SK-N-SH (cell line): ENCODE measurements around the gene MAOA. TPM values are rescaled to one million over a fixed set of nuclear protein-coding genes. Genes with fewer than 3 reads are reported as not detected.

Source experiments
- CTCF ChIA-PET: fragments of 300-600, 350-600 bp; formaldehyde crosslinking; extraction: SDS; loops from one replicate; lab custom pipeline; 2021; lab: Yijun Ruan, JAX
- POLR2A ChIA-PET: fragments of 350-600 bp; sonication (Branson Sonifier 250); formaldehyde crosslinking; extraction: SDS; loops from one replicate; lab custom pipeline; 2020; ENCODE audit warnings: antibody characterized with exemption, inconsistent platforms; lab: Yijun Ruan, JAX
- DNase-seq: peaks from one replicate; pipeline ENCODE4 v3.0.0; 2012
- H2AFZ ChIP-seq: fragments of 200-600 bp; sonication (generic); 2 replicates; pipeline ENCODE4 v1.8.1; 2016; ENCODE audit warnings: antibody characterized with exemption, mild to moderate bottlenecking, low read depth
- H3F3A ChIP-seq: fragments of 200-600 bp; sonication (generic); replicated peaks from 2 replicates; pipeline ENCODE3; 2016; ENCODE audit warnings: antibody characterized with exemption, mild to moderate bottlenecking; ENCODE audit not compliant: insufficient read depth
- H3K27ac ChIP-seq, 2 experiments: fragments of 200-500 bp in 1 of 2; fragments of 200-600 bp in 1 of 2; sonication (Bioruptor generic) in 1 of 2; sonication (generic), shearing (Covaris generic) in 1 of 2; 2 replicates each; pipeline versions ENCODE4 v1.5.1 to v1.6.1; 2014 to 2016; ENCODE audit warnings: low read depth in 2 of 2, inconsistent platforms in 1 of 2, low read length in 1 of 2, mild to moderate bottlenecking in 1 of 2, mixed read lengths in 1 of 2
- H3K27me3 ChIP-seq: fragments of 200-600 bp; sonication (generic), shearing (Covaris generic); 2 replicates; pipeline ENCODE4 v1.6.1; 2016; ENCODE audit warnings: mixed run types; ENCODE audit not compliant: insufficient read depth
- H3K36me3 ChIP-seq, 2 experiments: fragments of 200-500 bp in 1 of 2; fragments of 200-600 bp in 1 of 2; sonication (Bioruptor generic) in 1 of 2; sonication (generic) in 1 of 2; replicated peaks in 1 of 2; 2 replicates each; pipeline versions ENCODE3 to v1.5.1; 2014 to 2016; ENCODE audit warnings: low read length in 1 of 2, mild to moderate bottlenecking in 1 of 2; ENCODE audit not compliant: insufficient read depth in 2 of 2, control insufficient read depth in 1 of 2
- H3K4me1 ChIP-seq, 2 experiments: fragments of 200-500 bp in 1 of 2; fragments of 200-600 bp in 1 of 2; sonication (Bioruptor generic) in 1 of 2; sonication (generic), shearing (Covaris generic) in 1 of 2; 2 replicates each; pipeline versions ENCODE4 v1.5.1 to v1.6.1; 2014 to 2016; ENCODE audit warnings: low read depth in 1 of 2, low read length in 1 of 2, mixed run types in 1 of 2; ENCODE audit not compliant: insufficient read depth in 2 of 2, control insufficient read depth in 1 of 2
- H3K4me2 ChIP-seq: fragments of 200-600 bp; sonication (generic), shearing (Covaris generic); 2 replicates; pipeline ENCODE4 v1.6.1; 2017; ENCODE audit warnings: mixed run types
- H3K4me3 ChIP-seq, 2 experiments: fragments of 200-500 bp in 1 of 2; fragments of 200-600 bp in 1 of 2; sonication (Bioruptor generic) in 1 of 2; sonication (generic), shearing (Covaris generic) in 1 of 2; 2 replicates each; pipeline versions ENCODE4 v1.5.1 to v1.8.1; 2014 to 2016; ENCODE audit warnings: low read depth in 2 of 2, inconsistent platforms in 1 of 2, low read length in 1 of 2, mild to moderate bottlenecking in 1 of 2, mixed read lengths in 1 of 2, moderate library complexity in 1 of 2
- H3K79me2 ChIP-seq: fragments of 200-600 bp; sonication (generic); 2 replicates; pipeline ENCODE4 v1.8.1; 2017; ENCODE audit warnings: mild to moderate bottlenecking; ENCODE audit not compliant: insufficient read depth
- H3K9ac ChIP-seq: fragments of 200-600 bp; sonication (generic); 2 replicates; pipeline ENCODE4 v1.6.1; 2017; ENCODE audit warnings: mixed run types
- H3K9me2 ChIP-seq: fragments of 200-600 bp; sonication (generic); 2 replicates; pipeline ENCODE4 v1.6.1; 2017; ENCODE audit warnings: mixed run types
- H3K9me3 ChIP-seq: fragments of 200-600 bp; sonication (generic); 2 replicates; pipeline ENCODE4 v1.6.1; 2017; ENCODE audit warnings: mixed run types, mild to moderate bottlenecking, moderate library complexity
- H4K20me1 ChIP-seq: fragments of 200-600 bp; sonication (generic); 2 replicates; pipeline ENCODE4 v1.6.1; 2017; ENCODE audit warnings: mild to moderate bottlenecking, mixed run types; ENCODE audit not compliant: insufficient read depth
- ELF1 ChIP-seq: IDR thresholded peaks from 2 replicates; pipeline ENCODE4 v1.4.0; 2012
- EP300 ChIP-seq, 2 experiments: IDR thresholded peaks; 2 replicates each; pipeline versions ENCODE4 v1.4.0 to v1.6.1; 2012; ENCODE audit warnings: borderline replicate concordance in 1 of 2, low read depth in 1 of 2, low read length in 1 of 2
- FOSL2 ChIP-seq: IDR thresholded peaks from 2 replicates; pipeline ENCODE4 v1.4.0; 2012; ENCODE audit warnings: low read depth, mild to moderate bottlenecking, moderate library complexity, borderline replicate concordance
- GABPA ChIP-seq: IDR thresholded peaks from 2 replicates; pipeline ENCODE4 v1.4.0; 2012; ENCODE audit warnings: low read depth, mild to moderate bottlenecking
- GATA2 ChIP-seq: sonication (generic); formaldehyde crosslinking; IDR thresholded peaks from 2 replicates; pipeline ENCODE4 v1.5.0; 2020; ENCODE audit warnings: mild to moderate bottlenecking, missing genetic modification reagents
- MXI1 ChIP-seq: IDR thresholded peaks from 2 replicates; pipeline ENCODE4 v1.6.1; 2012; ENCODE audit warnings: mild to moderate bottlenecking, low read depth, low read length, improper control_type of control experiment
- NRF1 ChIP-seq: IDR thresholded peaks from 2 replicates; pipeline ENCODE4 v1.6.1; 2012; ENCODE audit warnings: low read depth, mild to moderate bottlenecking, low read length
- RCOR1 ChIP-seq: fragments of 150-350 bp; IDR thresholded peaks from 2 replicates; pipeline ENCODE4 v1.6.1; 2017; ENCODE audit warnings: antibody characterized with exemption, low read length
- REST ChIP-seq: IDR thresholded peaks from 2 replicates; pipeline ENCODE4 v1.6.1; 2012; ENCODE audit warnings: mild to moderate bottlenecking, low read depth, low read length, moderate library complexity
- SIN3A ChIP-seq: IDR thresholded peaks from 2 replicates; pipeline ENCODE4 v1.6.1; 2012; ENCODE audit warnings: low read depth, mild to moderate bottlenecking, low read length, moderate library complexity, borderline replicate concordance
- TAF1 ChIP-seq: IDR thresholded peaks from 2 replicates; pipeline ENCODE4 v1.6.1; 2012; ENCODE audit warnings: low read depth, mild to moderate bottlenecking, low read length, moderate library complexity, borderline replicate concordance
- TEAD4 ChIP-seq: IDR thresholded peaks from 2 replicates; pipeline ENCODE4 v1.4.0; 2012; ENCODE audit warnings: mild to moderate bottlenecking, borderline replicate concordance; ENCODE audit not compliant: insufficient read depth
- WGBS: methylation state at CpG from one replicate; pipeline ENCODE4 v1.1.6; 2017; ENCODE audit warnings: low lambda C conversion rate; 5-methylcytosine and 5-hydroxymethylcytosine counted together
- polyA plus RNA-seq, 3 experiments: library from polyadenylated mRNA; depleted of rRNA; stranded (reverse); fragments of >200 nt; gene quantifications; 2 replicates each; pipeline ENCODE4 v1.2.3, GENCODE V29; 2012
- TF ChIP-seq, protein P1 (sequence below): fragments of 150-350 bp; IDR thresholded peaks from 2 replicates; pipeline ENCODE4 v1.6.1; 2016; ENCODE audit warnings: mild to moderate bottlenecking, low read depth, low read length
- TF ChIP-seq, protein P2 (sequence below): IDR thresholded peaks from 2 replicates; pipeline ENCODE4 v1.4.0; 2012; ENCODE audit warnings: low read depth

Gene MAOA
- polyA plus RNA-seq, 1 of the 3 experiments (the other 2 are of a cell fraction): 0.31 TPM

- Histone ChIP-seq H3K27me3 (no peaks in the 10 kb centered on the region), H3K9me3 (no peaks in the 10 kb centered on the region), H3K4me1 (peaks cover 0 to 3% of the 10 kb centered on the region in 2 experiments; a peak in 1 of 4 replicates), H3K36me3 (no peaks in the 10 kb centered on the region), H3K79me2 (no peaks in the 10 kb centered on the region), H3K27ac (0 out of 4 replicates have a peak overlapping the region, but pooled peaks of 1 of the 2 experiments have one; percentile 3), H2AFZ (no peak overlapping the region), H3F3A (no peaks in the 10 kb centered on the region), H3K9ac (no peak overlapping the region), H3K4me2 (no peak overlapping the region), H4K20me1 (no peaks in the 10 kb centered on the region), H3K9me2 (0 out of 2 replicates have a peak, but pooled peaks cover 3% of the 10 kb centered on the region), H3K4me3 (no peak overlapping the region)
- no peak for DNase-seq
- TF ChIP-seq TAF1 (no peak), RCOR1 (no peak), GABPA (no peak), EP300 (IDR thresholded peaks at IDR 0.05; ENCODE audit: borderline replicate concordance in 1 of 2, low read depth in 1 of 2, low read length in 1 of 2) (no peak), GATA2 (CRISPR knock-in tag) (no peak), REST (no peak), SIN3A (no peak), TEAD4 (no peak), MXI1 (no peak), FOSL2 (no peak), NRF1 (no peak), ELF1 (no peak)
- TF ChIP-seq, protein P1, sequence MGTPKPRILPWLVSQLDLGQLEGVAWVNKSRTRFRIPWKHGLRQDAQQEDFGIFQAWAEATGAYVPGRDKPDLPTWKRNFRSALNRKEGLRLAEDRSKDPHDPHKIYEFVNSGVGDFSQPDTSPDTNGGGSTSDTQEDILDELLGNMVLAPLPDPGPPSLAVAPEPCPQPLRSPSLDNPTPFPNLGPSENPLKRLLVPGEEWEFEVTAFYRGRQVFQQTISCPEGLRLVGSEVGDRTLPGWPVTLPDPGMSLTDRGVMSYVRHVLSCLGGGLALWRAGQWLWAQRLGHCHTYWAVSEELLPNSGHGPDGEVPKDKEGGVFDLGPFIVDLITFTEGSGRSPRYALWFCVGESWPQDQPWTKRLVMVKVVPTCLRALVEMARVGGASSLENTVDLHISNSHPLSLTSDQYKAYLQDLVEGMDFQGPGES: no peak
- TF ChIP-seq, protein P2, sequence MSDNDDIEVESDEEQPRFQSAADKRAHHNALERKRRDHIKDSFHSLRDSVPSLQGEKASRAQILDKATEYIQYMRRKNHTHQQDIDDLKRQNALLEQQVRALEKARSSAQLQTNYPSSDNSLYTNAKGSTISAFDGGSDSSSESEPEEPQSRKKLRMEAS: no peak
- CTCF ChIA-PET: no interaction called here
- 32% methylated on average over 2 of the region's 2 CpGs for WGBS
- POLR2A ChIA-PET: no interaction called here
Observed at GRCh38 chrX:43702660-43703059, 46.6 kb downstream of the MAOA start.
